Measurements from ENCODE around the gene WDR88.

- TF ChIP-seq CTCF (IDR thresholded peaks at IDR 0.05) = no peak
- TF ChIP-seq POLR2A (IDR thresholded peaks at IDR 0.05) = no peak
These were observed 46.3 kb upstream of the WDR88 start for GRCh38 chr19:33085570-33086128.

Measured in body of pancreas (tissue), 4 donors.